Measurements from ENCODE around the gene ADD1. TPM values are rescaled to one million over a fixed set of nuclear protein-coding genes. Genes with fewer than 3 reads are reported as not detected.

ADD1 gene
- total and polyA plus RNA-seq, 8 donors = 262 to 331 (median 304) TPM

DNA sequence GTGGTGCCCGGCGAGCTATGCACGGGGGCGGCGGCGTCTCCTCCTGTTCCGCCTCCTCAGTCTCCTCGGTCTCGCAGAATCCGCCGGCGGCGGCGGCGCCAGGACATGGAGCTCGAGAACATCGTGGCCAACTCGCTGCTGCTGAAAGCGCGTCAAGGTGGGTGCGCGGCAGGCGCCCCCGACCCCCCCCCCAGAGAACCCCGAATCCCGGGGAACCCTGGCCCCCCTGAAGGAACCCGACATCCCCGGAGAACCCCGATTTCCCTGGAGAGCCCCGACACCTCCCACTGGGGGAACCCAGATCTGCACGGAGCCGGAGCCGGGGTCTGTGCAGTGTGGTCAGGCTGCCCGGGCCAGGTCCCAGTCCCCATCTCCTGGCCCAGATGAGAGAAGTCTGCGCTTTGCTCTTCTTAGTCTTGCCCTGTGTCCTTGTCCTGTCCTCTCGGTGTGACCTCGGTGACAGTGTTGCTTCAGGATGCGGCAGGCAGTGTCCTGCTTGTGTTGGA, 120.4 kb downstream of the ADD1 start:
- H3K4me1 ChIP-seq = peaks cover 10 to 37% of the 10 kb centered on the region in 2 donors
- peak overlapping the region; percentile 69 to 89 for H3K27ac ChIP-seq
- DNase-seq = peak in 2 of 4 donors; percentile 62 to 91

DNA sequence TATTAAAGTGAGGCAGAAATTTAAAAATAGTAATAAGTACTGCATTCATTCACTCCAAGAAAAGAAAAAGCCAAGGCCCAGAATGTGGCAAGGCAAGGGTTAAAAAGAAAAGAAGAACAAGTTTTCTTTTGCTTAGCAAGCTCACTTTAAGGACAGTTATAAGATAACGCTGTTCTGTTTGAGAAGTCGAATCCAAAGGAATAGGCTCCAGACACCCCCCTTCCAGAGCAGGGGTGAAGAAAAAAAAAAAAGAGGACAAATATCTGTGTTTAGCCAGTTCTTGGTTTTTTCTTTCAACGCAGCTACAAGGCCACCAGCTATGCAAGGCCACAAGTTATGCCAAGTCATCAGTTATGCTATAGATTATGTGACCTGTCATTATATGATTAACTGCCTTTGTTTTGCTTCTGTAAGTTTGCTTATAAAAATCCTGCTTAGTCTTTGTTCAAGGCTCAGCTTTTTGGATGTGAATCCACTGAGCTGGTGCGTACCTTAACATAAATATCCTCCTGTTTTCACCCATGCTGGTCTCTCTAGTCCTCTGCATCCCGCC, 121.1 kb downstream of the ADD1 start:
- Histone ChIP-seq H3K36me3 (peaks cover 0 to 4% of the 10 kb centered on the region in 2 donors), H3K27ac (no peak overlapping the region), H3K4me3 (peak overlapping the region; percentile 98 to 100), H3K4me1 (peaks cover 10 to 32% of the 10 kb centered on the region in 2 donors), H3K9me3 (no peaks in the 10 kb centered on the region), H3K27me3 (no peaks in the 10 kb centered on the region)
- TF ChIP-seq, protein P1, sequence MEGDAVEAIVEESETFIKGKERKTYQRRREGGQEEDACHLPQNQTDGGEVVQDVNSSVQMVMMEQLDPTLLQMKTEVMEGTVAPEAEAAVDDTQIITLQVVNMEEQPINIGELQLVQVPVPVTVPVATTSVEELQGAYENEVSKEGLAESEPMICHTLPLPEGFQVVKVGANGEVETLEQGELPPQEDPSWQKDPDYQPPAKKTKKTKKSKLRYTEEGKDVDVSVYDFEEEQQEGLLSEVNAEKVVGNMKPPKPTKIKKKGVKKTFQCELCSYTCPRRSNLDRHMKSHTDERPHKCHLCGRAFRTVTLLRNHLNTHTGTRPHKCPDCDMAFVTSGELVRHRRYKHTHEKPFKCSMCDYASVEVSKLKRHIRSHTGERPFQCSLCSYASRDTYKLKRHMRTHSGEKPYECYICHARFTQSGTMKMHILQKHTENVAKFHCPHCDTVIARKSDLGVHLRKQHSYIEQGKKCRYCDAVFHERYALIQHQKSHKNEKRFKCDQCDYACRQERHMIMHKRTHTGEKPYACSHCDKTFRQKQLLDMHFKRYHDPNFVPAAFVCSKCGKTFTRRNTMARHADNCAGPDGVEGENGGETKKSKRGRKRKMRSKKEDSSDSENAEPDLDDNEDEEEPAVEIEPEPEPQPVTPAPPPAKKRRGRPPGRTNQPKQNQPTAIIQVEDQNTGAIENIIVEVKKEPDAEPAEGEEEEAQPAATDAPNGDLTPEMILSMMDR (IDR thresholded peaks at IDR 0.05) = no peak
- no peak for ATAC-seq
- intact Hi-C loops (cut with DNase I) = no loop called here
- DNase-seq = no peak

More for the DNA sequence above, 120.4 kb downstream of the ADD1 start:
- Histone ChIP-seq H3K36me3 (peaks cover 0 to 4% of the 10 kb centered on the region in 2 donors), H3K27me3 (no peaks in the 10 kb centered on the region), H3K4me3 (peak overlapping the region; percentile 98 to 100), H3K9me3 (no peaks in the 10 kb centered on the region)
- TF ChIP-seq, protein P1 (IDR thresholded peaks at IDR 0.05) = no peak
- intact Hi-C loops (cut with DNase I) = no loop called here
- ATAC-seq = peak; percentile 58

DNA sequence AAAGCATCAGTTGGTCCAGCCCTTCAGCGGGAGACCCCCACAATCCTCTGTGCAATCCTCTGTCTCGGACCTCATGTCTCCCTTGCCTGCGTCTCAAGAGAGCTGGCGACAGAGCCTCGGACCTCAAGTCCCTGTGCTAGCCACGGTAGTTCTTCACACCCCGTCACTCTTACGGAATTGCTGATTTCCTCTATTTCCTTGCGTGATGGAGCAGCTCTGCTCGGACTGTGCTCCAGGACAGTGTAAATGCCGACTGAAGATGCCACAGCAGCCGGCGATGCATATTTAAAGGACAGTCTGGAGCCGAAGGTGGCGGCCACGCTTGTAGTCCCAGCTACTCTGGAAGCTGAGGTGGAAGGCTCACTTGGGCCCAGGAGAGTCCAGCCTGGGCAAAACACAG, 121.6 kb downstream of the ADD1 start:
- Histone ChIP-seq H3K27me3 (no peaks in the 10 kb centered on the region), H3K4me1 (peaks cover 10 to 28% of the 10 kb centered on the region in 2 donors), H3K36me3 (no peaks in the 10 kb centered on the region), H3K27ac (no peak overlapping the region), H3K9me3 (no peaks in the 10 kb centered on the region), H3K4me3 (no peak overlapping the region)
- intact Hi-C loops (cut with DNase I) = no loop called here
- ATAC-seq (no peak), DNase-seq (no peak)
- TF ChIP-seq, protein P1 (IDR thresholded peaks at IDR 0.05) = no peak

DNA sequence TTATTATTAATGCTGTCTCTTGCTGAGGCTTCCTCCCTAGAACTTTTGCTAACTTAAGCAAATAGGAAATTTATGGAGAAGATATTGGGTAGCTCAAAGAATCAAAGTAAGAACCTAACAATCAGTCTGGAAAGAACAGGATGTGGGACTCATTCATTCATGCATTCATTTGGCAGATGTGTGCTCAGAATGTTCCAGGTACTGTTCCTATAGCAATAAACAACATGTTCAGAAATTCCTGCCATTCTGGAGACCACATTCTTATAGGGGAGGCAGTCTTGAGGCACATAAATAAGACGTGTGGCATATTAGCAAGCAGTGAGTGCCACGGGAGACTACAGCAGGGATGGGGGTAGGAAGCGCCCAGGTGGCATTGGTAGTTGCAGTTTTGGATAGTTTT, 124.7 kb downstream of the ADD1 start:
- Histone ChIP-seq H3K36me3 (no peaks in the 10 kb centered on the region), H3K27ac (no peak overlapping the region), H3K4me3 (no peak overlapping the region), H3K9me3 (no peaks in the 10 kb centered on the region), H3K27me3 (no peaks in the 10 kb centered on the region), H3K4me1 (peaks cover 0 to 12% of the 10 kb centered on the region in 2 donors)
- DNase-seq (no peak), ATAC-seq (no peak)
- TF ChIP-seq, protein P1 (IDR thresholded peaks at IDR 0.05) = no peak
- intact Hi-C loops (cut with DNase I) = no loop called here

DNA sequence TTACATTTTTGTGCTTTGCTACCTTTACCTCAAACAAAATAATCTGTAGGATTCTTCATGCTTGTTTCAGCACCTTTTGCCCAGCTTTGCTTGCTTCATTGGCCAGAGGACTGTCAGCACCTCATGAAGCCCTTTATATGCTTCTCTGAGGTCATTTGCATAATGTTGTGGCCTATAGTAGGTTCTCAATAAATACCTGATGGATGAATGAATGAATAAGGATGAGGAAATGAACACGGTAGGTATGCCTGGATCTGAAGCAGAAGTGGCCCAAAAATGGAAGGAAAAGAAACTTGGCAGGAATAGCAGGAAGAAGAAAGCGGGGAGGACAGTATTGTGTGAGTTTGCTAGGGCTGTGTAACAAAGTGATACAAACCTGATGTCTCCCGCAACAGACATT, 127.6 kb downstream of the ADD1 start:
- Histone ChIP-seq H3K4me1 (no peaks in the 10 kb centered on the region), H3K9me3 (no peaks in the 10 kb centered on the region), H3K27me3 (no peaks in the 10 kb centered on the region), H3K4me3 (no peak overlapping the region), H3K36me3 (no peaks in the 10 kb centered on the region), H3K27ac (no peak overlapping the region)
- TF ChIP-seq, protein P1 (IDR thresholded peaks at IDR 0.05) = no peak
- DNase-seq (no peak), ATAC-seq (no peak)
- intact Hi-C loops (cut with DNase I) = no loop called here
